Activated B cell treated with CpG ODN at 0.5 μM for 24 hours (primary cell): ENCODE results near the gene DPP10. TPM values are rescaled to one million over a fixed set of nuclear protein-coding genes. Genes with fewer than 3 reads are reported as not detected.

Experiments
- ATAC-seq: fragments of 200-7000 bp; cut with Tn5 transposase; one replicate; pipeline ENCODE4 v1.10.0; 2021; ENCODE audit warnings: low read depth, mild to moderate bottlenecking, moderate library complexity
- CTCF ChIA-PET: fragments of 350-600 bp; sonication (Branson Sonifier 250); formaldehyde crosslinking; loops from one replicate; lab custom pipeline; 2021; ENCODE audit warnings: antibody characterized with exemption; lab: Charles Lee
- POLR2A ChIA-PET: fragments of 350-600 bp; sonication (Branson Sonifier 250); formaldehyde crosslinking; loops from one replicate; lab custom pipeline; 2021; ENCODE audit warnings: antibody characterized with exemption; lab: Charles Lee
- DNase-seq: peaks from one replicate; pipeline ENCODE4 v3.0.0; 2022
- H3K27ac Mint-ChIP-seq: one replicate; pipeline ENCODE4 v1.8.0; 2020; ENCODE audit warnings: mixed read lengths
- H3K27me3 Mint-ChIP-seq: one replicate; pipeline ENCODE4 v1.8.0; 2021; ENCODE audit warnings: mixed read lengths
- H3K36me3 Mint-ChIP-seq: one replicate; pipeline ENCODE4 v1.8.0; 2021; ENCODE audit warnings: low read depth, mixed read lengths
- H3K4me1 Mint-ChIP-seq: one replicate; pipeline ENCODE4 v1.8.0; 2021; ENCODE audit warnings: mixed read lengths
- H3K4me3 Mint-ChIP-seq: one replicate; pipeline ENCODE4 v1.8.0; 2020; ENCODE audit warnings: mild to moderate bottlenecking, mixed read lengths
- H3K9me3 Mint-ChIP-seq: one replicate; pipeline ENCODE4 v1.8.0; 2020; ENCODE audit warnings: mixed read lengths
- intact Hi-C: fragments of 100-400 bp; cut with micrococcal nuclease; formaldehyde crosslinking; loops from one replicate; pipeline ENCODE4 v1.15.1; 2024
- total RNA-seq: library from RNA; stranded (reverse); gene quantifications from 2 replicates; pipeline ENCODE4 v1.2.3, GENCODE V29; 2022
- TF ChIP-seq, protein P1 (sequence below): fragments of 200-600 bp; IDR thresholded peaks from one replicate; pipeline ENCODE4 v1.8.0; 2022; ENCODE audit warnings: antibody characterized with exemption, mild to moderate bottlenecking

Gene DPP10
- total RNA-seq, 1 donor from 2014 or later: not detected

DNA sequence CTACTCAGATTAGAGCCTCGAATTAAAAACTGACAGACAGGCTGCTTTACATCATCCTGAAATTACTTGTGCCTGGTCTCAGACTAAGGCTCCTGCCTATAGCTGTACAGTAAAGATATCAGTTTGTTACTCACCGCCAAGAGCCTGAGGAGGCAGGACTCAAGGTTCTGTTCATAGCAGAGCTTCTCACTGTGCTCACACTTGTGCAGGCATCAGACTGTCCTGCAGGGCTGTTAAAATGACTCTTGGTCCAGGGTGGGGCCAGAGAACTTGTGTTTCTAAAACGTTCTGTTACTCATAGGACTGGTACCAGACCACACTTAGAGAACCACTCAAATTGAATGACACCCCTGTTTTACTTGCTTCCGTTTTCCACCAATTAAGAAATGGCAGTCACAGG lies 310.0 kb downstream of the DPP10 start:
- ATAC-seq (no peak), DNase-seq (no peak)
- ChIA-PET POLR2A (no interaction called here), CTCF (no interaction called here)
- intact Hi-C loops: no loop called here
- Mint-ChIP-seq H3K36me3 (no peaks in the 10 kb centered on the region), H3K4me1 (no peaks in the 10 kb centered on the region), H3K9me3 (no peaks in the 10 kb centered on the region), H3K4me3 (no peak overlapping the region), H3K27ac (no peak overlapping the region), H3K27me3 (no peaks in the 10 kb centered on the region)
- TF ChIP-seq, protein P1, sequence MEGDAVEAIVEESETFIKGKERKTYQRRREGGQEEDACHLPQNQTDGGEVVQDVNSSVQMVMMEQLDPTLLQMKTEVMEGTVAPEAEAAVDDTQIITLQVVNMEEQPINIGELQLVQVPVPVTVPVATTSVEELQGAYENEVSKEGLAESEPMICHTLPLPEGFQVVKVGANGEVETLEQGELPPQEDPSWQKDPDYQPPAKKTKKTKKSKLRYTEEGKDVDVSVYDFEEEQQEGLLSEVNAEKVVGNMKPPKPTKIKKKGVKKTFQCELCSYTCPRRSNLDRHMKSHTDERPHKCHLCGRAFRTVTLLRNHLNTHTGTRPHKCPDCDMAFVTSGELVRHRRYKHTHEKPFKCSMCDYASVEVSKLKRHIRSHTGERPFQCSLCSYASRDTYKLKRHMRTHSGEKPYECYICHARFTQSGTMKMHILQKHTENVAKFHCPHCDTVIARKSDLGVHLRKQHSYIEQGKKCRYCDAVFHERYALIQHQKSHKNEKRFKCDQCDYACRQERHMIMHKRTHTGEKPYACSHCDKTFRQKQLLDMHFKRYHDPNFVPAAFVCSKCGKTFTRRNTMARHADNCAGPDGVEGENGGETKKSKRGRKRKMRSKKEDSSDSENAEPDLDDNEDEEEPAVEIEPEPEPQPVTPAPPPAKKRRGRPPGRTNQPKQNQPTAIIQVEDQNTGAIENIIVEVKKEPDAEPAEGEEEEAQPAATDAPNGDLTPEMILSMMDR: no peak

GRCh38 chr2:114753145-114753544 lies 310.7 kb downstream of the DPP10 start:
- no peak for DNase-seq
- H3K4me1 Mint-ChIP-seq: no peaks in the 10 kb centered on the region
- intact Hi-C loops: no loop called here
- H3K9me3 Mint-ChIP-seq: no peaks in the 10 kb centered on the region
- no peaks in the 10 kb centered on the region for H3K36me3 Mint-ChIP-seq
- no peak overlapping the region for H3K27ac Mint-ChIP-seq
- ATAC-seq: no peak
- TF ChIP-seq, protein P1: no peak
- no peaks in the 10 kb centered on the region for H3K27me3 Mint-ChIP-seq
- POLR2A ChIA-PET: no interaction called here
- CTCF ChIA-PET: no interaction called here
- H3K4me3 Mint-ChIP-seq: no peak overlapping the region

- H3K27me3 Mint-ChIP-seq: no peaks in the 10 kb centered on the region
- CTCF ChIA-PET: no interaction called here
- POLR2A ChIA-PET: no interaction called here
- H3K9me3 Mint-ChIP-seq: no peaks in the 10 kb centered on the region
- no peak overlapping the region for H3K27ac Mint-ChIP-seq
- intact Hi-C loops: no loop called here
- no peak for ATAC-seq
- H3K36me3 Mint-ChIP-seq: no peaks in the 10 kb centered on the region
- H3K4me1 Mint-ChIP-seq: no peaks in the 10 kb centered on the region
- H3K4me3 Mint-ChIP-seq: no peak overlapping the region
- TF ChIP-seq, protein P1: no peak
- DNase-seq: no peak
Measured at GRCh38 chr2:114754907-114755563, 312.6 kb downstream of the DPP10 start.

DNA sequence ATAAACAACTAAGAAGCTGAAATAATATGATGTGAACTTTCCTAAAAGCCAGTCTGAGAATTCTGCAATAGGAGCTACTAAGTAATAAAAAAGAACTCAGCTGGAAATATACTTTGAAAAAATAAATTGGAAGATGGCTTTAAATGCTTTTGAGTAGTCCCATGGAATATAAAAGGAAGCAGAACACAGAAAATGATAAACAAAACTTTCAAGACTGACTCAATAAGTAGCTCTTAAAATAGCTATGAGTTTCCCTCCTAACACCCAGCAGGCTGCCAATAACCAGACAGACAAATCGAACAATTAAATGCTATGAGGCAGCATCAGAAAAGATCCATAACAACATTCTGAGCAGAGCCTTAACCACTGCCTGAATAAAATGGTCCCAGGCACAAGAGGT lies 319.9 kb downstream of the DPP10 start:
- CTCF ChIA-PET: no interaction called here
- Mint-ChIP-seq H3K27me3 (no peaks in the 10 kb centered on the region), H3K27ac (no peak overlapping the region), H3K9me3 (no peaks in the 10 kb centered on the region), H3K4me1 (no peaks in the 10 kb centered on the region), H3K4me3 (no peak overlapping the region), H3K36me3 (no peaks in the 10 kb centered on the region)
- intact Hi-C loops: no loop called here
- DNase-seq (no peak), ATAC-seq (no peak)
- POLR2A ChIA-PET: no interaction called here
- TF ChIP-seq, protein P1: no peak

DNA sequence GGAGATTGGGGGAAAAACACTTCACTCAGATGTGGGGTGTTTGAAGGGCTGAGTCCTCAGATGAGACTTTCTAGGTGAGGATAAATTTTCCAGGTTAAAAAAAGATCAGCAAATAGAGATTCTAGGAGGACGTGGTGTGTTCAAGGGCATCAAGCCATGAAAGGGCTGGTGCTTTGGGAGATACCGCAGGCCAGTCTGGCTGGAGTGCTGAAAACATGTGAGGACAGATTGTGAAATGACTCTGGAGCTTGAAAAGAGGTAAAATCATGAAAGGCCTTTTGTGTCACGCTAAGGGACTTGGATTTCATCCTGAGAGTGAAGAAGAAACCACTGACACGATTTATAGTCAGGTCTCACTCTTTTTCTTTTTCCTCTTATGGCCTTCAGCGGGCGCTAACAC lies 320.5 kb downstream of the DPP10 start:
- Mint-ChIP-seq H3K27me3 (no peaks in the 10 kb centered on the region), H3K27ac (no peak overlapping the region), H3K9me3 (no peaks in the 10 kb centered on the region), H3K36me3 (no peaks in the 10 kb centered on the region), H3K4me1 (no peaks in the 10 kb centered on the region), H3K4me3 (no peak overlapping the region)
- TF ChIP-seq, protein P1: no peak
- intact Hi-C loops: no loop called here
- DNase-seq (no peak), ATAC-seq (no peak)
- POLR2A ChIA-PET: no interaction called here
- CTCF ChIA-PET: no interaction called here
